ENCODE measurements around the gene AXIN2. TPM values are rescaled to one million over a fixed set of nuclear protein-coding genes. Genes with fewer than 3 reads are reported as not detected.
"Not testable (repeated sequence)": the region's sequence is repeated elsewhere in the genome, so short reads cannot be mapped to it uniquely, and the experiment has no call there.

Gene AXIN2
- total RNA-seq, 1 experiment from 2014 or later = 1.2 TPM

DNA sequence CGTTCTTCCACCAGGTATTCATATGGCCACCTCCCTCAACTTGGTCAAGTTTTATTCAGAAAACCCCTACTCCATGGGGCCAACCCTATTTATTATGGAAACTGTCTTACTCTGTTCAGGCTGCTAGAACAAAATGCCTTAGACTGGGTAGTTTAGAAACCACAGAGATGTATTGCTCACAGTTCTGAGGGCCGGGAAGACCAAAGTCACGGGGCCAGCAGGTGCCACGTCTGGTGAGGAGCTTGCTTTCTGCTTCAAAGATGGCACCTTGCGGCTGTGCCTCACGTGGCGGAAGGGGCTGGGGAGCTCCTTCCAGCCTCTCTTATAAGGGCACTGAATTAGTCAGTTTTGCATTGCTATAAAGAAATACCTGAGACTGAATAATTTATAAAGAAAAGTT lies 74.3 kb downstream of the AXIN2 start:
- DNase-seq (ENCODE audit: low read depth) = no peak

DNA sequence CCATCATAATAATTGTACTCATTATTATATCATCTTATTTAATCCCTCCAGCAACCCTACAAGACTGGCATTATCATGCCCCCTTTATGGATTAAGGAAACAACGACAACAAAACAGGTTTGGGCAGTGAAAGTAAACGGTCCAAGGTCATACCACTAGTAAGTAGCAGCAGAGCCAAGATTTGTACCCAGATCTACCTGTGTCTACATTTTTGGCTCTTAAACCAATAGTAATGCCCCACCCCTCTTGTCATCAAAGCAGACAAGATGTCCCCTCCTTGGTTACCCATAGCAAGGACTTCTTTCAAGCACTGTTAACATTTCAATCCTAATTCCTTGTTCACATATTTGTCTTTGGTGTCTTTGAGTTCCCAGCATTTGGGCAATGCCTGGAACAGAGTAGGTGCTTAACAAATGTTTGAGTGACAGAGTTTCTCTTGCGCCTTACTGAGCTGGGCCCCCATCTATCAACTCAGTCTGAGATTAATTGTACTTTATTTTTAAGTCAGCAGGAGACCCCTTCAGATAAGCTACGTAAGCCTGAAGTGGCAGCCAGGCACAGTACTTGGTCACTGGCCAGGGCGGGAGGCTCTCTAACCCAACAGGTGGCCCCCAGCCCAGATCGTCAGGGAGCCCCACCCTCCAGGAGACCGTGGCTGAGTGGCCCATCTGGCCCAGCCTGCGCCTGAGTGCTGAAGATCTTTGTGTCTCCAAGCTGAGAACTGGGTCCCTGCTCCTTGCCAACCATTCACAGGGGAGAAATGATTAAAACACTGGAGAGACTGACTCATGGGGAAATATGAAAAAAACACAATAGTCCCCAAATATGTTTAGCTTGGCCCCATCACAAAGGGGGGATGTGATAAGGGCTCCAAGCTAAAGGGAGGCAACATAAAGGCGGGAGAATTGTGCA lies 75.8 kb downstream of the AXIN2 start:
- DNase-seq (ENCODE audit: low read depth) = no peak

DNA sequence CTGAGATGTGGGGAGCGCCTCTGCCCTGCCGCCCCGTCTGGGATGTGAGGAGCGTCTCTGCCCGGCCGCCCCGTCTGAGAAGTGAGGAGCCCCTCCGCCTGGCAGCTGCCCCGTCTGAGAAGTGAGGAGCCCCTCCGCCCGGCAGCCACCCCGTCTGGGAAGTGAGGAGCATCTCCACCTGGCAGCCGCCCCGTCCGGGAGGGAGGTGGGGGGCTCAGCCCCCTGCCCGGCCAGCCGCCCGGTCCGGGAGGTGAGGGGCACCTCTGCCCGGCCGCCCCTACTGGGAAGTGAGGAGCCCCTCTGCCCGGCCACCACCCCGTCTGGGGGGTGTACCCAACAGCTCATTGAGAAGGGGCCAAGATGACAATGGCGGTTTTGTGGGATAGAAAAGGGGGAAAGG lies 77.0 kb downstream of the AXIN2 start:
- DNase-seq (ENCODE audit: low read depth) = not testable (repeated sequence)

DNA sequence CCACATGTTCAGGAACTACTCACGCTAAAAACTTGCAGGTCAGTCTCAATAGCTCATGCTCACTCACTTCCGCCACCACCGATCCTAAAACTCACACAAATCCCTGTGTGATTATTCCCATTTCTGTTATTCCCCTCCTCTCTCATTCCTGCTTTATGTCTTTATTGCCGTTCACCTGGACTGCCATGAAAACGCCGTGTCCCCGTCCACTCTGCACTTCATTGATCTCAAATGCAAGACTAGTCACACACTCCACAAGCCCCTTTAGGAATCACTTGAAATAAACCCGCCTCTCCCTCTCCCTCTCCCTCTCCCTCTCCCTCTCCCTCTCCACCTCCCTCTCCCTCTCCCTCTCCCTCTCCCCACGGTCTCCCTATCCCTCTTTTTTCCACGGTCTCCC lies 78.0 kb downstream of the AXIN2 start:
- DNase-seq (ENCODE audit: low read depth) = peak; percentile 8

DNA sequence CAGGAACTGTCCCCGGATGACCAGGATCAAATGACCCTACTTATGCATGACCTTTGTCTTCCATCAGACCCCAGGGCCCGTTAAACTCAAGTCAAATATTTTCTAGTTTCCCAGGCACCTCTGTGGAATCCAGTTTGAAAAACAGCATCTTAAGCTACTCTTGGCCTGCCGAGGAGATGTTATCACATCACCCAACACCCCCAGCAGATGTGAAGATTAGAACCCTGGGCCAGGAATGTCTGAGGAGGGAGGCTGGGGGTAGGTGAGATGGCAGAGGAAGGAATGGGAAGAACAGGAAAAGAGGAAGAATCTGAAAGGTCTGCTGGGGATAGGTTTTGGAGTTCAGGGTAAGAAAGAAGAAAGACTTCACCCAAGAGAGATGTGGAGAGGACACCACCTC lies 79.2 kb downstream of the AXIN2 start:
- DNase-seq (ENCODE audit: low read depth) = no peak

DNA sequence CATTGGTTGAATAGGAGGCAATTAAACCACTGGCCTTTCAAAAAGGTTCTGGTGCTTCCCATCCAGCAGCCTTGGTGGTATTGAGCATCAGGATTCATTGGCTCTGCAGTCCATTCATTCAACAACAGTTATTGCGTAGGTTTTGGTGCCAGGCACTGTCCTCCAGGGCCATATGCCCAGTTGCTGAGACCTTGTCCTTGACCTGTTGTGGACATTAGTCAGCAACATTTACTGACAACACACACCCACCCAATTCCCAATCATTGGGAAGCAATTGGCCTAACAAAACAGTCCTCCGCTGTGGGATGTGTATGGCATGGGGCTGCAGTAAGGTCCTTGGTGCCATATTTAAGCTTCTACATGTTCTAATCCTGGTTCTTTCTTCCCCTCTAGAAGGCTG lies 82.2 kb downstream of the AXIN2 start:
- no peak for DNase-seq (ENCODE audit: low read depth)
